ENCODE measurements around the gene NFKBIL1. TPM values are rescaled to one million over a fixed set of nuclear protein-coding genes. Genes with fewer than 3 reads are reported as not detected.

Gene NFKBIL1
- total and polyA plus RNA-seq, 10 of the 15 experiments (the other 5 are each of a cell fraction or from before 2014, with no cell fraction given): 0.19 to 15.1 (median 7.0) TPM

- peaks cover 58% of the 10 kb centered on the region for H3K79me2 ChIP-seq (ENCODE audit: control insufficient read depth, insufficient read depth, low read length)
- H3K27ac ChIP-seq (ENCODE audit: control insufficient read depth, insufficient read depth): peak within 1 kb of the TSS; percentile 96
- no peaks in the 10 kb centered on the region for H4K20me1 ChIP-seq (ENCODE audit: control insufficient read depth, insufficient read depth)
- ChIA-PET RAD21 (ENCODE audit: unreplicated experiment) (interaction anchor here (0.6 to 17.5 kb wide), 7 partner anchors 10 to 24 kb away, joined by 4 to 620 read pairs (median 53); partner anchors contain the start of genes ATP6V1G2, LST1, LTB and NCR3), SMC1A (ENCODE audit: uncharacterized antibody, unreplicated experiment) (interaction anchor here (18.7 to 45.5 kb wide), 3 partner anchors 12 to 23 kb away, joined by 523 to 1989 read pairs (median 1989); partner anchors contain the start of genes ATP6V1G2, DDX39B, LST1 and LTA), POLR2A (interaction anchor here (0.7 to 17.1 kb wide), 8 partner anchors 11 to 31 kb away, joined by 3 to 282 read pairs (median 115); partner anchors contain the start of genes ATP6V1G2, DDX39B, LST1 and LTB), CTCF (interaction anchor here (1.2 to 34.8 kb wide), 7 partner anchors 10 to 21 kb away, joined by 3 to 2098 read pairs (median 38); partner anchors contain the start of genes ATP6V1G2, DDX39B, LST1 and LTA)
- no peak for DNase-seq (ENCODE audit: low read depth, low spot score)
- H3K27me3 ChIP-seq (replicated peaks in 1 of 2; ENCODE audit: control insufficient read depth in 2 of 2, insufficient read depth in 2 of 2, low read length in 1 of 2): no peaks in the 10 kb centered on the region
- peak within 1 kb of the TSS; percentile 52 for H2AFZ ChIP-seq (ENCODE audit: control insufficient read depth, low read depth, low read length)
- peak within 1 kb of the TSS; percentile 59 for H3K4me3 ChIP-seq
- ATAC-seq: peak; percentile 47
- peak; percentile 18 for FAIRE-seq
- H3K9ac ChIP-seq (ENCODE audit: control insufficient read depth, insufficient read depth, low read length): peak within 1 kb of the TSS; percentile 87
- H3K9me3 ChIP-seq (replicated peaks; ENCODE audit: control insufficient read depth, insufficient read depth, low read length): no peaks in the 10 kb centered on the region
- H3K4me1 ChIP-seq (ENCODE audit: control insufficient read depth, insufficient read depth, low read length): peaks cover 67% of the 10 kb centered on the region
- peak within 1 kb of the TSS; percentile 84 for H3K4me2 ChIP-seq (ENCODE audit: control insufficient read depth, insufficient read depth)
- under 1% methylated on average over 27 of the region's 27 CpGs for WGBS (ENCODE audit: insufficient coverage, insufficient replicate concordance, low lambda C conversion rate, missing lambda C conversion rate)
- peaks cover 0 to 3% of the 10 kb centered on the region in 2 experiments; a peak in 2 of 4 replicates for H3K36me3 ChIP-seq (ENCODE audit: control insufficient read depth in 2 of 2, insufficient read depth in 2 of 2, low read length in 1 of 2)
- intact Hi-C loops (cut with micrococcal nuclease; ENCODE audit: unreplicated experiment) (no loop called here), in situ Hi-C loops (cut with MboI) (loop anchor here (25.0 kb wide), 2 partner anchors 1040 to 1390 kb away; partner anchors contain the start of genes BRD2 and HLA-DMA)
- no TSS peak for BruUV-seq (replicated peaks)
- peak; percentile 97 for TF ChIP-seq ZNF687 (IDR thresholded peaks at IDR 0.05)
- TF ChIP-seq STAT1 (conservative IDR thresholded peaks at IDR 0.05): no peak; the same call in 1 of the 2 replicates
- TF ChIP-seq TCF12 (IDR thresholded peaks at IDR 0.05; ENCODE audit: low read depth, low read length): peak; percentile 85
- no peak for TF ChIP-seq CEBPZ (IDR thresholded peaks at IDR 0.05; ENCODE audit: low read depth, low read length)
- no peak for TF ChIP-seq IRF5 (IDR thresholded peaks at IDR 0.05; ENCODE audit: borderline replicate concordance)
- no peak for TF ChIP-seq ESRRA (IDR thresholded peaks at IDR 0.05; ENCODE audit: low read length)
- no peak for TF ChIP-seq STAT3 (IDR thresholded peaks at IDR 0.05; ENCODE audit: low read depth, low read length)
- peak; percentile 82 for TF ChIP-seq POLR2AphosphoS5 (IDR thresholded peaks at IDR 0.05; ENCODE audit: low read length)
- TF ChIP-seq BACH1 (IDR thresholded peaks at IDR 0.05; ENCODE audit: borderline replicate concordance): no peak
- no peak for TF ChIP-seq CREB1 (IDR thresholded peaks at IDR 0.05; ENCODE audit: low read depth)
- peak; percentile 59; the same call in 1 of the 2 replicates for TF ChIP-seq LARP7 (IDR thresholded peaks at IDR 0.05)
- TF ChIP-seq YBX1 (IDR thresholded peaks at IDR 0.05): no peak
- TF ChIP-seq HCFC1 (IDR thresholded peaks at IDR 0.05; ENCODE audit: low read length): 0 out of 2 replicates have a peak, but pooled peaks have one; percentile 16
These were observed 24.9 kb downstream of the NFKBIL1 start, which contains the start of gene LTA for GRCh38 chr6:31572041-31572911. LTA (plus strand) TSS chr6:31572289; CDS start chr6:31572743, 454 bp downstream.
